Heart left ventricle (tissue), 16 donors: ENCODE data around the gene JDP2. TPM values are rescaled to one million over a fixed set of nuclear protein-coding genes. Genes with fewer than 3 reads are reported as not detected.

Source experiments
- ATAC-seq, 4 donors: fragments of 200-7000 bp; cut with Tn5 transposase; one replicate each; pipeline ENCODE4 v1.9.1; 2020 to 2022; ENCODE audit warnings: moderate library complexity in 4 of 4, mild to moderate bottlenecking in 3 of 4, moderate number of reproducible peaks in 1 of 4
- DNase-seq, 5 donors: peaks; one replicate each; pipeline ENCODE4 v3.0.0-alpha.2; 2020
- H3K27ac ChIP-seq, 12 donors: fragments of 200-600 bp; sonication (generic) in 4 of 12; one replicate each; pipeline versions ENCODE4 v1.5.0 to v1.8.0; 2016 to 2022; ENCODE audit warnings: mild to moderate bottlenecking in 2 of 12
- H3K27me3 ChIP-seq, 9 donors: fragments of 200-600 bp; sonication (generic) in 2 of 9; one replicate each; pipeline versions ENCODE4 v1.5.1 to v1.8.0; 2016 to 2022; ENCODE audit warnings: mild to moderate bottlenecking in 3 of 9
- H3K36me3 ChIP-seq, 9 donors: fragments of 200-600 bp; sonication (generic) in 2 of 9; one replicate each; pipeline versions ENCODE4 v1.5.0 to v1.8.0; 2018 to 2022; ENCODE audit warnings: mild to moderate bottlenecking in 2 of 9
- H3K4me1 ChIP-seq, 12 donors: fragments of 200-600 bp; sonication (generic) in 4 of 12; one replicate each; pipeline versions ENCODE4 v1.5.0 to v1.8.0; 2016 to 2022; ENCODE audit warnings: mild to moderate bottlenecking in 3 of 12
- H3K4me3 ChIP-seq, 12 donors: fragments of 200-600 bp; sonication (generic) in 4 of 12; one replicate each; pipeline versions ENCODE4 v1.5.0 to v1.8.0; 2017 to 2022; ENCODE audit warnings: mild to moderate bottlenecking in 9 of 12, moderate library complexity in 4 of 12
- H3K9me3 ChIP-seq, 12 donors: fragments of 200-600 bp; sonication (generic) in 4 of 12; one replicate each; pipeline versions ENCODE4 v1.5.0 to v1.8.0; 2016 to 2022; ENCODE audit warnings: mild to moderate bottlenecking in 1 of 12
- CTCF ChIP-seq, 12 donors: fragments of 200-600 bp; sonication (generic) in 4 of 12; IDR thresholded peaks; one replicate each; pipeline versions ENCODE4 v1.5.0 to v1.8.0; 2018 to 2022; ENCODE audit warnings: antibody characterized with exemption in 12 of 12, mild to moderate bottlenecking in 5 of 12
- POLR2A ChIP-seq, 2 donors: fragments of 450-650 bp; IDR thresholded peaks; one replicate each; pipeline ENCODE4 v1.6.1; 2017; ENCODE audit warnings: antibody characterized with exemption in 2 of 2, mild to moderate bottlenecking in 2 of 2, moderate library complexity in 2 of 2
- WGBS, 4 donors: extraction: QIAGEN DNeasy Blood & Tissue Kit in 2 of 4; methylation state at CpG; one replicate each; pipeline versions ENCODE4 v1.1.5 to v1.1.7; 2013 to 2018; 5-methylcytosine and 5-hydroxymethylcytosine counted together
- intact Hi-C, 10 donors: fragments of 100-400 bp; cut with DNase I; formaldehyde crosslinking; loops; one replicate each; pipeline versions ENCODE4 v1.11.1 to v1.14.2; 2022
- polyA plus RNA-seq, 2 donors: library from polyadenylated mRNA; stranded (reverse); fragments of 200-250 nt; gene quantifications; one replicate each; pipeline ENCODE4 v1.2.3, GENCODE V29; 2013
- total RNA-seq, 9 donors: library from RNA; depleted of rRNA in 2 of 9; stranded (reverse); fragments of >200 nt in 2 of 9; fragmentation: NEBNext Ultra II Directional in 3 of 9; extraction: Animal tissue kit (Norgen Biotek cat#: 25700) in 3 of 9; gene quantifications; one replicate each; pipeline versions ENCODE4 v1.1.0 to v1.2.4, GENCODE V29; 2016 to 2023
- donor health status: ischemic (EF 13 %, LVEDD 7.1; RV severe dilation, severe dysfunction).
- donor health status: healthy with polysubstance abuse.
- donor health status: DM: no; HTN: yes; CAD: no.
- donor health status: DM: no; HTN: no; CAD: no.
- donor health status: ischemic (EF 25% LVEDD 6.9; RV normal size, moderate dysfunction).
- donor health status: ischemic (EF 25% LVEDD 5.7; RV mildly dilated, moderate dysfunction).
- donor health status: healthy.
- donor health status: DM: yes; HTN: yes; CAD: no.
- donor health status: ischemic (EF 35%, LVEDD 5.7; RV mildly dilated, moderate dysfunction).
- donor health status: nonischemic (EF 11% LVEDD 7.7; RV severe dilation, severe dysfunction).
- donor health status: DM: yes; HTN: yes; CAD: no.
- donor health status: PGD.
- donor health status: ischemic (EF 29% LVEDD 5.4; RV normal size, mild dysfunction).
- donor health status: nonischemic (EF 23%, LVEDD 6.1; RV moderate dilation, normal function).

The JDP2 gene
- total and polyA plus RNA-seq, 11 donors, result 12.2 to 72.6 (median 28.1) TPM

GRCh38 chr14:75499084-75499875 is 71.5 kb downstream of the JDP2 start:
- 89 to 91% (median 90%) methylated on average over 15 to 16 of the region's 16 CpGs for WGBS, 4 donors
- no peaks in the 10 kb centered on the region for H3K9me3 ChIP-seq
- H3K4me3 ChIP-seq, result no peak overlapping the region
- no peak for DNase-seq
- no peak overlapping the region for H3K27ac ChIP-seq
- no peaks in the 10 kb centered on the region for H3K27me3 ChIP-seq
- intact Hi-C loops, result loop anchor here in 1 of 10 donors (5.0 kb wide), 1 partner anchor 63 kb away; no protein-coding TSS in a partner anchor
- no peaks in the 10 kb centered on the region for H3K36me3 ChIP-seq
- TF ChIP-seq POLR2A (IDR thresholded peaks at IDR 0.05) (no peak), CTCF (IDR thresholded peaks at IDR 0.05) (no peak)
- H3K4me1 ChIP-seq, result peaks cover 0 to 12% (median 0%) of the 10 kb centered on the region in 12 donors
- no peak for ATAC-seq

- intact Hi-C loops, result no loop called here
- H3K27ac ChIP-seq, result no peak overlapping the region
- no peak for DNase-seq
- no peak for ATAC-seq
- H3K27me3 ChIP-seq, result no peaks in the 10 kb centered on the region
- no peaks in the 10 kb centered on the region for H3K36me3 ChIP-seq
- H3K4me3 ChIP-seq, result no peak overlapping the region
- H3K9me3 ChIP-seq, result peaks cover 0 to 3% (median 0%) of the 10 kb centered on the region in 12 donors
- peaks cover 0 to 5% (median 0%) of the 10 kb centered on the region in 12 donors for H3K4me1 ChIP-seq
- TF ChIP-seq POLR2A (IDR thresholded peaks at IDR 0.05), result no peak
- no peak for TF ChIP-seq CTCF (IDR thresholded peaks at IDR 0.05)
- WGBS, 4 donors, result 93 to 96% (median 94%) methylated on average over 3 of the region's 3 CpGs
Measured at GRCh38 chr14:75501080-75501479, 73.3 kb downstream of the JDP2 start.

GRCh38 chr14:75504411-75504810 is 76.6 kb downstream of the JDP2 start:
- DNase-seq (no peak), ATAC-seq (no peak)
- Histone ChIP-seq H3K4me1 (no peaks in the 10 kb centered on the region), H3K9me3 (peaks cover 0 to 21% (median 5%) of the 10 kb centered on the region in 12 donors), H3K27ac (no peak overlapping the region), H3K4me3 (no peak overlapping the region), H3K36me3 (no peaks in the 10 kb centered on the region), H3K27me3 (no peaks in the 10 kb centered on the region)
- TF ChIP-seq CTCF (IDR thresholded peaks at IDR 0.05), result no peak
- no peak for TF ChIP-seq POLR2A (IDR thresholded peaks at IDR 0.05)
- intact Hi-C loops, result no loop called here
- WGBS, 4 donors, result 88 to 100% (median 96%) methylated on average over 1 of the region's 1 CpG

GRCh38 chr14:75506930-75507329 is 79.1 kb downstream of the JDP2 start:
- WGBS, 4 donors, result 93 to 98% (median 94%) methylated on average over 1 of the region's 1 CpG
- intact Hi-C loops, result no loop called here
- no peak for DNase-seq
- Histone ChIP-seq H3K4me1 (no peaks in the 10 kb centered on the region), H3K27ac (no peak overlapping the region), H3K9me3 (peaks cover 0 to 40% (median 5%) of the 10 kb centered on the region in 12 donors), H3K36me3 (no peaks in the 10 kb centered on the region), H3K27me3 (no peaks in the 10 kb centered on the region), H3K4me3 (no peak overlapping the region)
- no peak for ATAC-seq
- TF ChIP-seq CTCF (IDR thresholded peaks at IDR 0.05) (no peak), POLR2A (IDR thresholded peaks at IDR 0.05) (no peak)
